CD1c-positive myeloid dendritic cell (primary cell): ENCODE measurements around the gene PRKAG2.

Experiments used
- DNase-seq: peaks from one replicate; pipeline ENCODE4 v3.0.0-alpha.2; 2016; ENCODE audit errors: extremely low spot score

PRKAG2 gene

DNA sequence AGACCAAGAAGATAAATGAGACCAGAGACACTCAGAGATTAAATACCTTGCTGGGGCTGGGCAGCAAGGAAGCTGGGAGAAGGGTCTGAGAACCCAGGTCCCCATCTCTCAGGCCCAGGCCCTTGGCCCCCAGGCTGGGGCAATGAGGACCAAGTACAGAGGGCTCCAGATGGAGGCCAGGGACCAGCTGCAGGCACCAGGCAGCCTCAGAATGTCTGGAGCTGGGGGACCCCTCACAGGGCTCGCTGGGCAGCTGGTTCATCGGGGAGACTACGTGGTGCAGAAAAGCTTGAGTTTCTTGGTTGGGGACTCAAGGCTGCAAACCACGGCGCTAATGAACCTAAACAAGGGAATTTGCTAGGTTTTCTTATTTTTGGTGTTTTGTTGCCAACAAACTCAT is 75.6 kb downstream of the PRKAG2 start:
- DNase-seq, result no peak

DNA sequence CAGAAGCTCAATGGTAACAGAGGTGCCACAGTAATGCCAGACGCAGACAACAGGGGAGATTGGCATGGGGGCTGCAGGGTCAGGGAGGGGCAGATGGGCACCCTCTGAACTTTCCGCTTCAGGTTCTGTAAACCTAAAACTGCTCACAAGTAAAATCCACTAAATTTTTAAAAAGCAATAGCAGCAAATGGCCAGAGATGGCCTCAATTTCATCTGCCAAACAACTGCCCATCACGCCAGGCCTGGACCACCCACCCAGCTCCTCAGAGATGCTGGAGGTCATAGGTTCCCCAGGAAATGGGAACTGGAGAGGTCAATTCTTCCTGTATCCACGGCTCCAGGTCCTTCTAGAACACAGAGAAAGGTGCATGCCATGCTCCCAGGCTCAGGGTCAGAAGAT is 76.1 kb downstream of the PRKAG2 start:
- no peak for DNase-seq

DNA sequence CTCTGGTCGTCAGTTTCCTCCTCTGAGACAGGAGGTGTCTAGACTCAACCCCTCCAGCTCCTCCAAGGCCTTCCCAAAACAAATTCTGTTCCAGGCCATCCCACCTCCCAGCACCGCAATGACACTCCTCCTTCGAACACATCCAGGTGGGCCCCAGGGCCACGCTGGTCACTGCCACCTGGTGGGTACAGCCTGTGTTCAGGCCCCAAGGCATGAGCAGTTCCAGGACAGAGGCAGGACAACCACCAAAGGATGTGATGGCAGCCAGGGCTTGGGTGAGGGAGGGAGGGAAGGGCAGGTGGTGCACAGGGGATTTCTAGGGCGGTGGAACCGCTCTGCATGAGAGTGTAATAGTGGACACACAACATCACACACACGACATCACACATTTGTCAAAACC is 76.5 kb downstream of the PRKAG2 start:
- DNase-seq, result no peak

DNA sequence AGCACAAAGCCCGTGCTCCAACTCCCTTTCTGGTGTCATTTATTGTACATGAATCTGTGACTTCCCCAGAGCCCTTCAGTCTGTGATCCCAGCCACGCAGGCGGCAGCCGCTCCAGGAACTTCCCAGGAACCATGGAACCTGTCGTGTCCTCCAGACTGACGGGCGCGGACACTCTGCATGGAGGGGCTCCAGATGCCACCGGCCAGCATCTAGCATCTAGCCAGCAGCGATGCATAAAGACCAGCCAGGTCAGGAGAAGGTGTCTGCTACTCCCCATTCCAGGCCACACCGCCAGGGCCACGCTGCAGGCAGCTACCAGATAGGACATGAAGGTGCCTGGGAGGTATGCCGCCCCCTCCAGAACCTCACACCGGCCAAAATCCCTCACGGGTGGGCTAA is 77.4 kb downstream of the PRKAG2 start:
- DNase-seq, result no peak

DNA sequence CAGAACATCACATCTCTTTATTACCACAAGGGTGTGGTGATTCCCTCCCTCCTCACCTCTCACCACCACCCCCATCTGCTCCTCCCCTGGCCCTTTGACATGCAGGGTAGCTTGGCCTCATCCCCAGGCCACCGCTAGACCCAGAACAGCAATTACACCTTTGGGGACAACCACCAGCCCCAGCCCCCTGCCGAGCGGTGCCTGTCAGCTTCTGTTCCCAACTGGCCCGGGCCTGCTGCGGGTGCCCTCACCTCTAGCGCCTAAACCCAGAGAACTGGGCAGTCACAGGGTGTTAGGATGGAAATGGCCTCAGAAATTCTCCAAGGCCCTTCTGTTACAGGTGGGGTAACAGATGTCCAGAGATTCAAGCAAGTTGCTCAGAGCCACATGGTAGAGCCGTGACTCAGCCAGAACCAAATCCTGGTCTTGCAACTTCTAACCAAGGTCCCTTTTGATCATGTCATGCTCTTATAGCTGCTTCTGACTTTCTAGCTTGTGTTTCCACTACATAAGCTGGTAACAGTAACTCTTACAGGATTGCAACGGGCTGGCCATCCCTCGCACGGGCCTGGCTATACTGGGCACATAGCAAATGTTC is 78.0 kb downstream of the PRKAG2 start:
- DNase-seq, result no peak

DNA sequence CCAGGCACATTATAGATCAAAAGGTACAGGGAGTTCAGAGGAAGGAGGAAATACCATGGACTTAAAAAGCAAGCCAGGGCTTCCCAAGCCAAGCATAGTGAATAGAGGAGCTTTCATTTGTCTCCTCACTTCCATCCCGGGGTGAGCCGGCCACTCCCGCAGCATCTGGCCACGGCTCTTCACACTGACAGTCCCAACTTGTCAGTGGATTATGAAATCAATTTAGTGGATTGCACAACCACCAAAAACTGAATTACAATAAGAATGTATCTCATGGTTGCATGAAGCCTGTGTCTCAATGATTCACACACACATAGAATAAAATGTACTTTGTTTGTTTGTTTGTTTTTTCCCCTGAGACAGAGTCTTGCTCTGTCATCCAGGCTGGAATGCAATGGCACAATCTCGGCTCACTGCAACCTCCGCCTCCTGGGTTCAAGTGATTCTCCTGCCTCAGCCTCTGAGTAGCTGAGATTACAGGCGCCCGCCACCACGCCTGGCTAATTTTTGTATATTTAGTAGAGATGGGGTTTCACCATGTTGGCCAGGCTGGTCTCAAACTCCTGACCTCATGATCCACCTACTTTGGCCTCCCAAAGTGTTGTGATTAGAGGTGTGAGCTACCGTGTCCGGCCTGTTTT is 79.1 kb downstream of the PRKAG2 start:
- peak; percentile 80 for DNase-seq

DNA sequence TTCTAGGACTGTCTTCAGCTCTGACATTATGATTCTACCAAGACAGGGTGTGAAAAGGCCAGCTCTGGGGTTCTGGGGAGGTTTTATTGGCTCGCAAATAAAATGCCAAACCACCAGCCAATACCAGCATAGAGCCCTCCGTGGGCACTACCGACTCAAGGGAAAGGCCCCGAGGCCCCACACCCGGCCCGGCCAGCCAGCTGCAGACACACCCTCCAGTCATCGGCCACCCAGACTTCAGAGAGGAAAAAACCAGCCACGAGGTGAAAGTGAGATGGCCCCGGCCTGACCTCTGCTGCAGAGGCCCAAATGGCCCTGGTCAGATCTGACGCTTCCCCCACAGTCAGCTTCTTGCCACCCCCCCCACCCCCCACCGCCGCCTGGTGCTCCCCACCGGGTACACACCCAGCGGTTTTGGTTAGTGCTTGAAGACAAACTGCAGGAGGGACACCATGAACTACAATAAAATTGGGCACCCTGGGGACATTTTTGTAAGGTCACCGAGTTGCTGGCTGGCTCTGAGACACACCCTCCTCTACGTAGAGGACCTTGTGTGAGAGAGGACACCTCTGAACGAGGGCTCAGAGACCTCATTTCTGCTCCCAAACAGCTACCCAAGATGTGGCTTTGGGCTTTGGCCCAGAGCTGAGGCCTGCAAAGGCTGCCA is 79.9 kb downstream of the PRKAG2 start:
- peak; percentile 65 for DNase-seq

DNA sequence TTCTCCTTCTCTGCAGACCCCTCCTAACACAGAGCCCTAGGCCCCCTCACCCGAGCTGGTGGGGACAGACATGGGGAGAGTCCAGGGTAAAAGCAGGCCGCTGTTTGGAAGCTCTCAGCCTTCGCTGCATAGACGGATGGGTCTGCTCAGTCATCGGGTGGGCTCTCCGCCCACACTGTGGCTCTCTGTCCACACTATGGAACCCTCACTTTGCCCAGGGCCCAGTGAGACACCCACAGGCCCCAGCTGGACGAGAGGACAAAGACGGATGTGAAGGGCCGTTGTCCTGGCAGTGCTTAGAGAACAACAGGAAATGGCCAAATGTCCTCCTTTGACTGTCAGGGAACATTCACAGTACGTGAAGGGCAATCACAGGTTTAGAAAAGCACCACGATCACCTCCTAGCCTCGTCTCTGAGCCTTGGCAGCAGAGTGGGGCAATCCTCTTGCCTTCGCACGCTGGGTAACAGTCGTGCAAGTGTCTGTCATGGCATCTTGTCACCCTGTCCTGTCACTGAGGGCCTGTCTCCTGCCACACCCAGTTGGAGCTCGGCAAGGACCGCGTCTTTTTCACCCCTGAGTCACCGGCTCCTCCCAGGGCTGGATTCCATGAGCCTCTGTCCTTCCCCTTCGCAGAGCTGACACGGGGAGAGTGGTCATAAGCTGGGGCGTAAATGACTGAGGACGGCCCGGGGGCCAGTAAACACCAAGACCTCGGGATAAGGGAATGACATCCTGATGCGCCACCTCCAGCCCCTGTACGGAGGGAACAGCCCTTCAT is 80.6 kb downstream of the PRKAG2 start:
- DNase-seq, result peak; percentile 92

DNA sequence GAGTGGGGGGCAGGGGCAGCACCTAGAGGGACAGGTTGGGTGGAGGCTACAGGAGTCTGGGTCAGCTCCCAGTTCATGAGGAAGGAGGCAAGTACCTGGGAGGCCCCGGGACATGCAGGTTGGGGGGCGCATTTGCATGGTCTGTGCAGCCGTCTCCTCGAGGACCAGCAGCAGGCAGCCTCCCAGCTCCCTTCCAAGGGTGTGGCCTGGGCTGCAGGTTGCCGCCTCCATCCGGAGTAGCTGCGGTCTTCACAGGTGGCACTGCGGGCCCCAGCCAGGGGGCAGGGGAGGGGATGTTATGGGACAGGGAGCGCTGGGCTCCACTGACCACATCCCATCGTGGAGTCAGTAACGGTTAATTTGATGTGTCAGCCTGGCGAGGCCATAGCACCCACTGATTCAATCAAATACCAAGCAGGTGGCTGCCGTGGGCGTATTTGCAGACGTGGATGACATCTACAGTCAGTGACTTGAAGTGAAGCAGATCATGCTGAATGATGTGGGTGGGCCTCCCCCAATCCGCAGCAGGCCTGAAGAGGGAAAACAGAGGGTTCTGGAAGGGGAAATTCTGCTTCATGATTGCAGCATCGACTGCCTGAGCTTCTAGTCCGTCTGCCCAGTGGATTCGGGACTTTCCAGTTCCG is 81.6 kb downstream of the PRKAG2 start:
- DNase-seq, result peak; percentile 92

DNA sequence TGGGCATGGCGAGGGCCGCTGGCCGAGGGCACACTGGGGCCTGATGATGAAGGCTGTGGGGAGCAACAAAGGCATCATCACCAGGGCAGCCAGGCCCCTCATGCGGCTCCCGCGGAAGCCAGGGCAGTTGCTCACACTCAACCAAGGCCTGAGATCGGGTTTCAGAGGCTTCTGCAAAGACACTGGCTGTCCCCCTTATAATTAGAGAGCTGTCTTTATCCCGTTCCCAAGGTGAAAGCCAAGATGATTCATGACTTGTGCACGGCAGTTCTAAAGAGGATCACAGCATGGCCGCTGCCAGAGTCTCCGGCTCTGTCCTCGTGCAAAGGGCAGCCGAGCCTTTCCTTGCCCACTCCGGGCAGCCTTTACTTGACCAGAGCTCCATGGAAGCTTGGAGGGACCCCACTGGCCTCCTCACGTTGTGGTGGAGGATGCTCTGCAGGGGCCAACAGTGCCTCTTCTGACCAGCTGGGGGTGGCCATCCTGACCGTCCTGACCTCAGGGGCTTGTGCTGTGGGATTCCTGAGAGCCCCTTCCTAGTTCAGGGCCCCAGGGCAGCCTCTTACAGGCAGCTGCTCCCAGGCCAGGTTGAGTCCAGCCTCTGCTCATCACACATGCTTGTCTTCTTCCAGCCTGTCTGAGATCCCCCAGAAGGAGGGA is 82.3 kb downstream of the PRKAG2 start:
- no peak for DNase-seq

DNA sequence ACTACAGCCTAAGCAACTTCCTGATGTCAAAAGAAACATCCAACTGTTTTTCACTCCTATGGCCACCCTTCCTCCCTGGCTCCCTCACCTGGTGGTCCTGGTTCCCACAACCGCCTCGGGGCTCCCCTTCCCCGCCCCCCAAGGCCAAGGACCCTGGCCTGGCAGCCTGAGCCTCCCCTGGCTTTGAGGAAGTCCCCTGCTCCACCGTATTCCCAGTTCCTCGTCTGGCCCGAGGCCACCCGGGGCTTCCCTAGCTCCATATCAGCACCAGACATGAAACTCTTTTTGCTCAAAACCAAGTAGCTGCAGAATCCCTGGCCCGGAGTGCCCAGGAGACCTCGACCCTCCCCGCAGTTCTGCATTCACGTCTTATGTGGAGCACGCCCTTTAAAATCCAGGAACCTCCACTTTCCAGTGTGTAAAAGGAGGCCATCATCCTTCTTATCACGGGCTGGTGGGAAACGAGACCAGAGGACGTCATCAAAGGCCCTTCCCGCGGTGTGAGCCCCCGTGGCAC is 82.9 kb downstream of the PRKAG2 start:
- peak; percentile 86 for DNase-seq

DNA sequence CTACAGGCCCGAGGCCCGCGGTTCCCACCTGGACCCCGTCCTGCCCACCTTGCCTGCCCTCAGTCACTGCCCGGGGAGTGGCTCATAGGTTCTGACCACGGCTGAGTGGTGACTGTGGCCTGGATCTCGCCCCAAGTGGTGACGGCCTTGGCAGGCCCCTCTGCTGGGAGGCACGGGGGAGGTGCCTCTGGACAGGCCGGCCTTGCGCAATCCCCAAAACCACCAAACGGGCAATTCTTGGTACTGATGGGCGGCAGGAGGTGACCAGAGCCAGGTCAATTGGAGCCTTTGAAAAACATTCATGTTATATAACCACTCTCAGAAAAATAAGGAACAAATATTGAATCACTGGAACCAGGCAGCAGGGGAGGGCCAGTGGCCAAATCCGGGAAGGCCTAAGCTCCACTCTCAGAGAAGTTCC is 83.4 kb downstream of the PRKAG2 start:
- DNase-seq, result peak; percentile 89

DNA sequence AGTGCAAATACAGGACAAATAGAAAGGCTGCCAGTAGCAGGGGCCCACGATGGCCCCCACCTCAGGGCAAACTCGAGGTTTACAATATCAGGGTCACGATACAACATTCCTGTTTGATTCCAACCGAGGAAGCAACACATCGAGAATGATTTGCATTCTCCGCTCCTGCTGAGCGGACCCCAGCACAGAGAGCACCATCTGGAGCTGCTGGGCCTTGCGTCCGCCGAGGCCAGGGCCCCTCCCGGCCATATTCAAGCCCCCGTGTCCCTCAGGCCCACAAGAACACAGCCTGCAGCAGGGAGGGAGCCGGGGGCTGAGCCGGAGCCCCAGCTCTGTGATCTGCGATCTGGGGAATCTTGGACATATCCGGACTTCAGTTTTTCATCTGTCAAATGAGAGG is 84.3 kb downstream of the PRKAG2 start:
- no peak for DNase-seq

DNA sequence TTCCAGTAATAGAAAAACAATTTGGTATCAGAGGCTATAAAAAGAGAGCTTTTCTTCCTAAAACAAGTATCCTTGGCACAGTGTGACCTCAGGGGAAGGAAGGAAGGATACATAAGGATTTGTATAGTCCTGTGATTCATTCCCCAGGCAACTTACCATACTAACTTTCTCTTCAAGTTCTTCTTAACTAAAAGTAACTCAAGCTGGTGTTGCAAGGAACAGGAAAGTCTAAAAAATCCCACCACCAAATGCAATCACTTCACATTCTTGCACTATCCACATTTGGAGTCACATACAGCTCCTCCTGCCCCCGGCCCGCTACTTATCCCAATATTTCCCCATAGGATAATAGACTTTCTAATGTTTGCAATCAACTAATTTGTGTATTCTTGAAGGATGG is 84.8 kb downstream of the PRKAG2 start:
- DNase-seq, result no peak

DNA sequence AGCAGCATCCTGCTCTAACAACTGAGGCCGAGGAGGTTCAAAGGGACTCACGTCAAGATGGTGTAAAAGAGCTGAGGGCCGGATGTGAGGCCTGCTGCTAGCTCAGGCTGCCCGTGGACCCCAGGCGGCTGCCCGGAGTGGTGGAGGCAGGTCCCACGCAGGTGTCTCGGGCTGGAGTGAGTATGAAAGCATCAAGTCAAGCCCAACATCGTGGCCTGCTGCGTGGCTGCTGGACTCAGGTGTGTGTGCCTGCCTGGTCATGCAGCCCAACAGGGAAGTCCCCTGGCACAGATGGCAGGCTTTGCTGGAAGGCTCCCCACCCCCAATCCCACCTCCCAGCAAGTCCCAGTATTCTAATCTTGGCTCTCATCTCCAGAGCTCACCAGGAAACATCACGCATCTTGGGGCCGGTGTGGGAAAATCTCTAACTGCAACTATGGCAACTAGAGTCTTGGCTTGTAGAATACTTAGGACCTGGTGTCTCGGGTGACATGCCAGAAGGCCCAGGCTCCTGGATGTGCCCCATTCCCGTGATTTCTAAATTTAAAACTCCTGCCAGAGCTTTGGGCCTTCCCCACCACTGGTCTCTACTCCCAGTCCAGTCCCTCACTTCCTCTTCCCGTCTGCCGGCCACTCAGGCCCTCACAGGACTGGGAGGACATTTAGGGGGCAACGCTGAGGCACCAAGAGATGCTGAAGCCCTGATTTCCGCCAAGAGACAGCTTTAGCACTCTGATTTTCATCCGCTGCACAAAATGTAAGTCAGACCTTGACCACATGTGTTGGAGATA is 85.9 kb downstream of the PRKAG2 start:
- DNase-seq, result no peak

DNA sequence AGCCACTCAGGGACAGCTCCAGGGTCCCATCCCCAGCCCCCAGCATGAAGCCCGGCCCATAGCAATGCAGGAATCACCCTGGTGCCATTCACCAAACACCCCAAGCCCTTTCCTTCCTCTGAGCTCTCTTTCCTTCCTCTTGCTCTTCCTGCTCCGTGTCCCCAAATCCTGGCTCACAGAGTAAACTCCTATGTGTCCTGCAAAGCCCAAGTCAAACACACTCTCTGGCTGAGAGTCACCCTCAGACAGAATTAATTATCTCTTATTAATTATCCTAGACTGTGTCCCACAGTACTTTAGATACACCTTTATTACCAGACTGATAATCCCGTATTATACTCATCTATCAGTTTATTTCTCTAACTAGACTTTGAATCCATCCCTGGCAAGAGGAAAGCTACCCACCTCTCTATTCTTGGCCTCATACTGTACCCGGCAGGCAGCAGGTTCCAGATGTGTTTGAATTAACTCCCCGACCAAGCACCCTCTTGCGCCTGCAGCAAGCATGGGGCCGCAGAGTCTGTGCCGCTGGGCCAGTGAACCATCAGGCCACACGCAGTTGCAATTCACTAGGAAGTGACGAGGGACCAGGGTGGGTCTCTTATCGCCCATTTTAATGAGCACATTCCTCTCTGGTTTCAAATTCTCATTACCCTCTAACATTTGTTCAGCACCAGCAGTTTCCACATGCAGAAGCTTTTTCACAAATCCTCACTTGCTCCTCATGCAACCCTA is 86.7 kb downstream of the PRKAG2 start:
- DNase-seq, result no peak

DNA sequence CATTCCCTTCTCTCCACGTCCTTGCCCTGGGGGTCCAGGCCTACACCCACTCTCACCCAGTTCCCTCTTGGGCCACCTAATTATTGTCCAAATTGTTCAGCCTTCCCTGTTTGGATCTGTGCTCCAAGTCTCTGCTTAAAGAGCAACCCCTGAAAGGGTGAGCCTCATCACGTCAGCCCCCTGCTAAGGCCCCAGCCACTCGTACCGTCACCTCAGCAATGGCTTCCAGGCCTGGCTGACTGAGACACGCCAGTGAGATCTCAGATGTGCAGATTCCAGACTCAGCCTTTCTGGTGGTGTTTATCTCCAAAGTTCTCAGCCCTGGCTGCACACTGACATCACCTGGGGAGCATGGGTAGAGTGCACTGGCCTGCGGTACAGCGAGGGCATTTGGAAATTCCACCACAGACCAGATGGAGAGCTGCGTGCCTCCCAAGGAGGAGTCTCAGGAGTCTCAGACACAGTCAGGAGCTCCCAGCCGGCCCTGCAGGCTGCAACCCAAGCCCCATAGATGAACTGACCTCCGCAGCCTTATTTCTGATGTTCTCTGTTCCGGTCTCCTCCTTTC is 87.5 kb downstream of the PRKAG2 start:
- no peak for DNase-seq

DNA sequence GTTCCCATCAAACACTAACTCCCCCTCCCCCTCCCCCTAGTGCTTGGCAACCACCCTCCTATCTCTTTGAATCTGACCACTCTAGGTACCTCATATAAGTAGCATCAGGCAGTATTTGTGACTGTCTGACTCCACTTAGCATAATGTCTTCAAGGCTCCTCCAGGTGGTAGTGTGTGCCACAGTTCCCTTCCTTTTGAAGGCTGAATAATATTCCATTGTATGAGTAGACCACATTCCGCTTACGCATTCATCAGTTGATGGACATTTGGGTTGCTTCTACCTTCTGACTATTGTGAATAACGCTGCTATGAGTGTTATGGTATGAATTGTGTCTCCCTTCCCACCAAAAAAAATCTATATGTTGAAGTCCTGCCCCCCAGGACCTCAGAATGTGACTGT is 89.6 kb downstream of the PRKAG2 start:
- no peak for DNase-seq

DNA sequence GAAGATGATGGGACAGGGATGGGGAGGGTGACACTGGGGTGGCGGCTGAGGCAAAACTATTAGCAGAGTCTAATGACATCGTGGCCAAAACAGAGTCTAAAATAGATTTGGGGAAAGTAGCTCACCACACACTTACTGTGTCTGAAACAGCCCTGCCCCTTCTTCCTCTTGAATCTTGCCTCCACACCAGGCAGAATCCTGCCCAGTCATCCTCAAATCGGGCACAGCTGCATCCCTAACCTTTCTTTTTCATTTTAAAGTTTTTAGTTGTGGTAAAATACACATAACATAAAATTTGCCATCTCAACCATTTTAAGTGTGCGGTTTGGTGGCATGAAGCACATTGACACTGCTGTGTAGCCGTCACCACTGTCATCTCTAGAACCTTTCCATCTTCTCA is 90.0 kb downstream of the PRKAG2 start:
- no peak for DNase-seq

DNA sequence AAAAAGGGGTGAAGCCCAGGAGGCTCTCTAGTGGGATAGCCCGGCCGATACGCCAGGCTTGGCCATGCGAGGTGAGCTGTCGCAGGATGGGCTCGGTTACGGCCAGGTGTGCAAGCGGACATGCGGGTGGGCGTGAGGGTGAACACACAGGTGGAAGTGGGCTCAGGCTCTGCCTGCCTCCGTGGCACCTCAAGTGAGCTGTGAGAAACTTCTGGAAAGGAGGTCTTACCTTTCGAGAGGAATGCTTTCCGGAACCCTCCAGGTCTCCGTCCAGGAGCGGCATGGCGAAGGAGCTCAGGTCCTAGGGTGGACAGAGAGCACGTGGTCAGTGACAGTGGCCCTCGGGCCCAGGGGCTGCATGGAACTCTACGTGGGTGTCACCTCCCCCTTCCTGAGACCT is 90.7 kb downstream of the PRKAG2 start:
- DNase-seq, result no peak
